ENCODE measurements around the gene LY9. TPM values are rescaled to one million over a fixed set of nuclear protein-coding genes. Genes with fewer than 3 reads are reported as not detected.

The LY9 gene
- total RNA-seq, 6 experiments from 2014 or later: 0.11 to 1.3 (median 0.37) TPM; not detected in 1

GRCh38 chr1:160759740-160760139 is 36.2 kb upstream of the LY9 start:
- no peak overlapping the region for H3K4me3 ChIP-seq
- ATAC-seq: peak; percentile 83 to 97 (median 91)
- TF ChIP-seq POLR2A (IDR thresholded peaks at IDR 0.05): no peak
- TF ChIP-seq CTCF (IDR thresholded peaks at IDR 0.05): no peak
- H3K36me3 ChIP-seq: no peaks in the 10 kb centered on the region
- peaks cover 0 to 8% (median 0%) of the 10 kb centered on the region in 4 donors for H3K4me1 ChIP-seq
- peak in 1 of 3 donors; percentile 62 for DNase-seq
- intact Hi-C loops (cut with DNase I): no loop called here
- no peaks in the 10 kb centered on the region for H3K27me3 ChIP-seq
- no peak overlapping the region for H3K27ac ChIP-seq
- H3K9me3 ChIP-seq: no peaks in the 10 kb centered on the region

DNA sequence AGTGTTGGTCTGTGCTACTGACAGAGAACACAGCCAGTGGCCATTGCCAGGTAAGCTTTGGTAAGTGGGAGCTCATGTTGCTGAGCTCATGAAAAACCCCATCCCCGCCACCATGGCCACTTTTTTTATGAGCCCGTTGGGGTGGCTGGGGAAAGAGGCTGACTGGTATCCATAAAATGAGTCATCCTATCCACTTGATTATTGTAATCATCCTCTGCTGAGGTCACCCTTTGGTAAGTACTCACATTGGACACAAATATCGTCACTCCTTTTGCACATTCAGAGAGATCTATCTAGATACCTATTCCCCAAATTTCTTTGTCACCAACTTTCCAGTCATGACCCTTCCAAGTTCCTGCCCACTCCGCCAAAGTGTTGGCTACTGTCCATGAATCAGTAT is 34.9 kb upstream of the LY9 start:
- H3K36me3 ChIP-seq: no peaks in the 10 kb centered on the region
- 100% methylated on average over 2 of the region's 4 CpGs for WGBS (ENCODE audit: insufficient coverage, low coverage, low lambda C conversion rate, missing lambda C conversion rate)
- intact Hi-C loops (cut with DNase I): no loop called here
- H3K4me3 ChIP-seq: no peak overlapping the region
- no peaks in the 10 kb centered on the region for H3K9me3 ChIP-seq
- no peak overlapping the region for H3K27ac ChIP-seq
- no peak for TF ChIP-seq POLR2A (IDR thresholded peaks at IDR 0.05)
- DNase-seq: no peak
- peaks cover 0 to 8% (median 0%) of the 10 kb centered on the region in 4 donors for H3K4me1 ChIP-seq
- ATAC-seq: no peak
- no peaks in the 10 kb centered on the region for H3K27me3 ChIP-seq

- H3K27ac ChIP-seq: no peak overlapping the region
- no peaks in the 10 kb centered on the region for H3K36me3 ChIP-seq
- intact Hi-C loops (cut with DNase I): no loop called here
- TF ChIP-seq POLR2A (IDR thresholded peaks at IDR 0.05) (no peak), CTCF (IDR thresholded peaks at IDR 0.05) (no peak)
- no peak for DNase-seq
- no peaks in the 10 kb centered on the region for H3K27me3 ChIP-seq
- peaks cover 0 to 8% (median 0%) of the 10 kb centered on the region in 4 donors for H3K4me1 ChIP-seq
- ATAC-seq: no peak
- H3K4me3 ChIP-seq: no peak overlapping the region
- WGBS (ENCODE audit: insufficient coverage, low coverage, low lambda C conversion rate, missing lambda C conversion rate): 70% methylated on average over 1 of the region's 2 CpGs
- H3K9me3 ChIP-seq: no peaks in the 10 kb centered on the region
These were observed 34.1 kb upstream of the LY9 start for GRCh38 chr1:160761886-160762285.

- intact Hi-C loops (cut with DNase I): no loop called here
- Histone ChIP-seq H3K4me3 (no peak overlapping the region), H3K4me1 (peaks cover 0 to 8% (median 0%) of the 10 kb centered on the region in 4 donors), H3K36me3 (no peaks in the 10 kb centered on the region), H3K27me3 (no peaks in the 10 kb centered on the region), H3K9me3 (no peaks in the 10 kb centered on the region), H3K27ac (no peak overlapping the region)
- DNase-seq (no peak), ATAC-seq (no peak)
- TF ChIP-seq POLR2A (IDR thresholded peaks at IDR 0.05) (no peak), CTCF (IDR thresholded peaks at IDR 0.05) (no peak)
- WGBS (ENCODE audit: insufficient coverage, low coverage, low lambda C conversion rate, missing lambda C conversion rate): 70% methylated on average over 3 of the region's 3 CpGs
These were observed 32.0 kb upstream of the LY9 start for GRCh38 chr1:160763993-160764392.

GRCh38 chr1:160767395-160768294 is 28.3 kb upstream of the LY9 start:
- no peak for TF ChIP-seq CTCF (IDR thresholded peaks at IDR 0.05)
- Histone ChIP-seq H3K27me3 (no peaks in the 10 kb centered on the region), H3K27ac (no peak overlapping the region), H3K36me3 (no peaks in the 10 kb centered on the region), H3K9me3 (no peaks in the 10 kb centered on the region), H3K4me1 (no peaks in the 10 kb centered on the region), H3K4me3 (no peak overlapping the region)
- 58% methylated on average over 8 of the region's 8 CpGs for WGBS (ENCODE audit: insufficient coverage, low coverage, low lambda C conversion rate, missing lambda C conversion rate)
- intact Hi-C loops (cut with DNase I): no loop called here
- ATAC-seq (peak in 3 of 4 donors; percentile 7 to 31 (median 18)), DNase-seq (no peak)

All from right lobe of liver (tissue), 6 donors.